Keratinocyte (primary cell): ENCODE results near the gene ELAVL4. TPM values are rescaled to one million over a fixed set of nuclear protein-coding genes. Genes with fewer than 3 reads are reported as not detected.
"Not testable (repeated sequence)": the region's sequence is repeated elsewhere in the genome, so short reads cannot be mapped to it uniquely, and the experiment has no call there.

Experiments used
- DNase-seq: peaks from one replicate; pipeline ENCODE4 v3.0.0-alpha.2; 2011; ENCODE audit warnings: low read depth, missing footprints, low spot score
- FAIRE-seq: peaks from 2 replicates; lab custom pipeline; 2011; peaks lifted over from hg19 to GRCh38; lab: Jason Lieb, UNC
- H2AFZ ChIP-seq: 2 replicates; pipeline ENCODE4 v1.6.0; 2012; ENCODE audit warnings: low read length, control low read depth, inconsistent platforms; ENCODE audit not compliant: control insufficient read depth
- H3K27ac ChIP-seq: 2 replicates; pipeline ENCODE4 v1.5.1; 2011; ENCODE audit warnings: low read length; ENCODE audit not compliant: control insufficient read depth, insufficient read depth
- H3K27me3 ChIP-seq: 3 replicates; pipeline ENCODE4 v1.6.0; 2011; ENCODE audit warnings: low read length; ENCODE audit not compliant: control insufficient read depth, insufficient read depth; ENCODE audit errors: extremely low read depth
- H3K36me3 ChIP-seq, 2 experiments: 2 replicates in 1 of 2; 3 replicates in 1 of 2; pipeline ENCODE4 v1.5.1; 2011; ENCODE audit warnings: low read length in 2 of 2, mild to moderate bottlenecking in 1 of 2; ENCODE audit not compliant: control insufficient read depth in 2 of 2, insufficient read depth in 2 of 2; ENCODE audit errors: extremely low read depth in 1 of 2
- H3K4me1 ChIP-seq: 3 replicates; pipeline ENCODE4 v1.5.1; 2011; ENCODE audit warnings: low read length; ENCODE audit not compliant: control insufficient read depth, insufficient read depth; ENCODE audit errors: extremely low read depth
- H3K4me2 ChIP-seq: 3 replicates; pipeline ENCODE4 v1.6.0; 2011; ENCODE audit warnings: low read depth, low read length; ENCODE audit not compliant: control insufficient read depth, insufficient read depth; ENCODE audit errors: extremely low read depth
- H3K4me3 ChIP-seq, 3 experiments: fragments of 200-600 bp in 1 of 3; sonication (generic) in 1 of 3; 2 replicates in 2 of 3; 3 replicates in 1 of 3; pipeline ENCODE4 v1.5.1; 2011 to 2016; ENCODE audit warnings: low read length in 3 of 3, mild to moderate bottlenecking in 3 of 3, control low read depth in 2 of 3, inconsistent platforms in 1 of 3, low read depth in 1 of 3, mixed read lengths in 1 of 3, mixed run types in 1 of 3, moderate library complexity in 1 of 3; ENCODE audit not compliant: control insufficient read depth in 2 of 3, insufficient read depth in 2 of 3; ENCODE audit errors: extremely low read depth in 1 of 3
- H3K79me2 ChIP-seq: 2 replicates; pipeline ENCODE4 v1.6.0; 2012; ENCODE audit warnings: low read length; ENCODE audit not compliant: control insufficient read depth, insufficient read depth
- H3K9ac ChIP-seq: 3 replicates; pipeline ENCODE4 v1.6.0; 2011; ENCODE audit warnings: low read length; ENCODE audit not compliant: control insufficient read depth, insufficient read depth; ENCODE audit errors: extremely low read depth
- H3K9me1 ChIP-seq: 3 replicates; pipeline ENCODE4 v1.6.0; 2011; ENCODE audit warnings: low read length; ENCODE audit not compliant: control insufficient read depth, insufficient read depth; ENCODE audit errors: extremely low read depth
- H3K9me3 ChIP-seq: 2 replicates; pipeline ENCODE4 v1.5.1; 2012; ENCODE audit warnings: low read depth, low read length; ENCODE audit not compliant: control insufficient read depth
- H4K20me1 ChIP-seq: 3 replicates; pipeline ENCODE4 v1.6.0; 2011; ENCODE audit warnings: low read length; ENCODE audit not compliant: control insufficient read depth, insufficient read depth; ENCODE audit errors: extremely low read depth
- EZH2 ChIP-seq: IDR thresholded peaks from one replicate; pipeline ENCODE4 v1.6.1; 2012; ENCODE audit warnings: inconsistent platforms, mild to moderate bottlenecking, low read length, moderate library complexity
- dilution Hi-C: fragments of 300-500 bp; cut with MboI; formaldehyde crosslinking; loops from one replicate; pipeline ENCODE4 v1.7.0; 2020; ENCODE audit warnings: low sequenced_read_pairs; ENCODE audit not compliant: extremely low pct_ligation_motif_present
- polyA plus RNA-seq, 5 experiments: library from polyadenylated mRNA; depleted of rRNA in 3 of 5; stranded (reverse) in 3 of 5; stranded (forward) in 1 of 5; unstranded in 1 of 5; fragments of >200 nt; gene quantifications; 1 replicate in 1 of 5; 2 replicates in 3 of 5; 3 replicates in 1 of 5; pipeline versions ENCODE4 v1.2.1 to v1.2.3, GENCODE V29; 2011 to 2012; ENCODE audit warnings: missing spikeins in 2 of 5, low read depth in 1 of 5, low replicate concordance in 1 of 5
- TF ChIP-seq, protein P1 (sequence below), 3 experiments: IDR thresholded peaks in 1 of 3; conservative IDR thresholded peaks in 1 of 3; optimal IDR thresholded peaks in 1 of 3; 2 replicates in 2 of 3; 3 replicates in 1 of 3; pipeline versions ENCODE3 to v1.5.1; 2011; ENCODE audit warnings: low read length in 3 of 3, mild to moderate bottlenecking in 3 of 3, moderate library complexity in 2 of 3, control low read depth in 1 of 3, inconsistent platforms in 1 of 3; ENCODE audit not compliant: insufficient read depth in 2 of 3; ENCODE audit errors: extremely low read depth in 1 of 3

Gene ELAVL4
- polyA plus RNA-seq, 1 donor (not counting 4 experiments of a cell fraction or from before 2014, with no cell fraction given), result not detected

DNA sequence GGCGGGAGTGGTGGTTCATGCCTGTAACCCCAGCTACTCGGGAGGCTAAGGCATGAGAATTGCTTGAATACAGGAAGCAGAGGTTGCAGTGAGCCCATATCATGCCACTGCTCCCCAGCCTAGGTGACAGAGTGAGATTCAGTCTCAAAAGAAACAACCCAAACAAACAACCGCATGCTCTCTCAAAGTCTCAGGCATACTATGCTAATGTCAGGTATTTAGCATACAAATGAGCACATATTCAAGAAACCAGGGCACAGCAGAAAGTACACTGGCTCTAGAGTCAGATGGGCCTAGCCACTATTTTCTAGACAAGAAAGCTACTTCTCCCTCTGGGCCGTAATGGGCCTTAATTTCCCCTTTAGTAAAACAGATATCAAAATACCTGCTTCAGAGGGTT, 55.0 kb downstream of the ELAVL4 start:
- Histone ChIP-seq H4K20me1 (no peaks in the 10 kb centered on the region), H3K27me3 (no peaks in the 10 kb centered on the region), H3K36me3 (no peaks in the 10 kb centered on the region), H3K9me3 (no peaks in the 10 kb centered on the region), H3K9me1 (no peaks in the 10 kb centered on the region), H3K79me2 (no peaks in the 10 kb centered on the region), H3K4me1 (no peaks in the 10 kb centered on the region), H2AFZ (no peak overlapping the region), H3K4me3 (no peak overlapping the region), H3K9ac (no peak overlapping the region), H3K27ac (no peak overlapping the region), H3K4me2 (no peak overlapping the region)
- dilution Hi-C loops, result no loop called here
- no peak for DNase-seq
- FAIRE-seq, result no peak
- TF ChIP-seq, protein P1, sequence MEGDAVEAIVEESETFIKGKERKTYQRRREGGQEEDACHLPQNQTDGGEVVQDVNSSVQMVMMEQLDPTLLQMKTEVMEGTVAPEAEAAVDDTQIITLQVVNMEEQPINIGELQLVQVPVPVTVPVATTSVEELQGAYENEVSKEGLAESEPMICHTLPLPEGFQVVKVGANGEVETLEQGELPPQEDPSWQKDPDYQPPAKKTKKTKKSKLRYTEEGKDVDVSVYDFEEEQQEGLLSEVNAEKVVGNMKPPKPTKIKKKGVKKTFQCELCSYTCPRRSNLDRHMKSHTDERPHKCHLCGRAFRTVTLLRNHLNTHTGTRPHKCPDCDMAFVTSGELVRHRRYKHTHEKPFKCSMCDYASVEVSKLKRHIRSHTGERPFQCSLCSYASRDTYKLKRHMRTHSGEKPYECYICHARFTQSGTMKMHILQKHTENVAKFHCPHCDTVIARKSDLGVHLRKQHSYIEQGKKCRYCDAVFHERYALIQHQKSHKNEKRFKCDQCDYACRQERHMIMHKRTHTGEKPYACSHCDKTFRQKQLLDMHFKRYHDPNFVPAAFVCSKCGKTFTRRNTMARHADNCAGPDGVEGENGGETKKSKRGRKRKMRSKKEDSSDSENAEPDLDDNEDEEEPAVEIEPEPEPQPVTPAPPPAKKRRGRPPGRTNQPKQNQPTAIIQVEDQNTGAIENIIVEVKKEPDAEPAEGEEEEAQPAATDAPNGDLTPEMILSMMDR (optimal IDR thresholded peaks at IDR 0.05 in 1 of 3, IDR thresholded peaks at IDR 0.05 in 1 of 3, conservative IDR thresholded peaks at IDR 0.05 in 1 of 3; ENCODE audit: extremely low read depth in 1 of 3, insufficient read depth in 2 of 3, low read length in 3 of 3), result no peak

DNA sequence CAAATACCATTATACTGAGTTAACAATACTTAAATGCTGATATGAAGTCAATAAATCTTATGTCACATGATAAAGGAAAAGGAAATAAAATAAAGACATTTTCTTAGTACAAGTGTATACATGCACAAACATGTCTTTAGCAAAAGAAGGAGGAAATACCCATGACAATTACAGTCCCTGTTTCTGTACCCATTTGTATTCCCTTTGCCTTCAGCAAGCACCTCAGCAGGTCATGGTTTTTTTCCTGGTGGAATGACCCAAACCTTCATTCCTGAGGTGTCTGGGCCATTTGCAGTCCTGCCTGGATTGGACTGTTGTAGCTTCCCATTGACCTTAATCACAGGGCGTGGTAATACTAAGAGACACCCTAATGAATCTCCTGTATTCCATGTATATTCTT, 57.6 kb downstream of the ELAVL4 start:
- H3K9ac ChIP-seq, H3K4me2 ChIP-seq, H3K4me3 ChIP-seq, dilution Hi-C loops, H3K9me1 ChIP-seq, FAIRE-seq, H3K36me3 ChIP-seq, H4K20me1 ChIP-seq, H3K79me2 ChIP-seq, DNase-seq, H3K9me3 ChIP-seq, H3K27me3 ChIP-seq, H2AFZ ChIP-seq, H3K4me1 ChIP-seq, H3K27ac ChIP-seq: not testable (repeated sequence)

DNA sequence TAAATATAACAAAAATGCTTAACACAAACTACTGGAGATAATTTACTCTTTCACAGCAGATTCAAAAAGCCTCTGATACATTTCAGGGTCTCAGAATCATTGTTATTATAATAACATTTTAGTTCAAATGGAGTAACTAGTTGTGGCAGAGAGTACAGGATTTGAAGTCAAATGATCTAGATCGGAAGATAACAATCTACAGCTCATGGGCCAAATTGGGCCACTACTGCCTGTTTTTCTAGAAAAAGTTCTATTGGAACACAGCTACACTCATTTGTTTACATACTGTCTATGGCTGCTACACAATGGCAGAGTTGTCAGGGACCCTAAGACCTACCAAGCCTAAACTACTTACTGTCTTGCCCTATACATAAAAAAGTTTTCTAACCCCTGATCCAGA, 63.6 kb downstream of the ELAVL4 start:
- no peaks in the 10 kb centered on the region for H4K20me1 ChIP-seq
- no peaks in the 10 kb centered on the region for H3K9me1 ChIP-seq
- FAIRE-seq, result no peak
- no peak overlapping the region for H3K9ac ChIP-seq
- H2AFZ ChIP-seq, result no peak overlapping the region
- no peak overlapping the region for H3K27ac ChIP-seq
- H3K4me3 ChIP-seq, result no peak overlapping the region
- no peak for DNase-seq
- no peaks in the 10 kb centered on the region for H3K4me1 ChIP-seq
- dilution Hi-C loops, result no loop called here
- no peaks in the 10 kb centered on the region for H3K9me3 ChIP-seq
- no peaks in the 10 kb centered on the region for H3K27me3 ChIP-seq
- no peaks in the 10 kb centered on the region for H3K36me3 ChIP-seq
- H3K79me2 ChIP-seq, result no peaks in the 10 kb centered on the region
- TF ChIP-seq, protein P1 (optimal IDR thresholded peaks at IDR 0.05 in 1 of 3, IDR thresholded peaks at IDR 0.05 in 1 of 3, conservative IDR thresholded peaks at IDR 0.05 in 1 of 3; ENCODE audit: extremely low read depth in 1 of 3, insufficient read depth in 2 of 3, low read length in 3 of 3), result no peak
- TF ChIP-seq EZH2, result no peak
- no peak overlapping the region for H3K4me2 ChIP-seq
